ENCODE data around the gene RUNX2.

The RUNX2 gene

GRCh38 chr6:45654673-45655072 is 326.5 kb downstream of the RUNX2 start:
- ATAC-seq = no peak

GRCh38 chr6:45655745-45656476 is 327.8 kb downstream of the RUNX2 start:
- no peak for TF ChIP-seq CREB5 (CRISPR knock-in tag; IDR thresholded peaks at IDR 0.05; ENCODE audit: low read depth)
- no peak for TF ChIP-seq CSDC2 (CRISPR knock-in tag; IDR thresholded peaks at IDR 0.05)
- TF ChIP-seq BACH2 (CRISPR knock-in tag; IDR thresholded peaks at IDR 0.05; ENCODE audit: borderline replicate concordance) = no peak
- TF ChIP-seq PATZ1 (CRISPR knock-in tag; IDR thresholded peaks at IDR 0.05; ENCODE audit: borderline replicate concordance) = no peak
- no peak for TF ChIP-seq RARB (CRISPR knock-in tag; IDR thresholded peaks at IDR 0.05)
- no peak for TF ChIP-seq CSRNP3 (CRISPR knock-in tag; IDR thresholded peaks at IDR 0.05)
- no peak for TF ChIP-seq ZNF565 (CRISPR knock-in tag; conservative IDR thresholded peaks at IDR 0.05; ENCODE audit: low read depth)
- peak; percentile 92 for ATAC-seq

More at GRCh38 chr6:45654673-45655072, 326.5 kb downstream of the RUNX2 start:
- TF ChIP-seq ISL1 (CRISPR knock-in tag; IDR thresholded peaks at IDR 0.05) (no peak), CREB5 (CRISPR knock-in tag; IDR thresholded peaks at IDR 0.05; ENCODE audit: low read depth) (no peak), TCF4 (CRISPR knock-in tag; IDR thresholded peaks at IDR 0.05; ENCODE audit: borderline replicate concordance) (no peak), PPARA (CRISPR knock-in tag; IDR thresholded peaks at IDR 0.05; ENCODE audit: borderline replicate concordance) (no peak), ZFP30 (CRISPR knock-in tag; IDR thresholded peaks at IDR 0.05) (no peak), PATZ1 (CRISPR knock-in tag; IDR thresholded peaks at IDR 0.05; ENCODE audit: borderline replicate concordance) (no peak), TOX (CRISPR knock-in tag; IDR thresholded peaks at IDR 0.05; ENCODE audit: borderline replicate concordance) (no peak), GLIS3 (CRISPR knock-in tag; IDR thresholded peaks at IDR 0.05) (no peak), ZNF70 (CRISPR knock-in tag; IDR thresholded peaks at IDR 0.05) (no peak)

- no peak for ATAC-seq
- no peak for TF ChIP-seq ZFP30 (CRISPR knock-in tag; IDR thresholded peaks at IDR 0.05)
- TF ChIP-seq TCF4 (CRISPR knock-in tag; IDR thresholded peaks at IDR 0.05; ENCODE audit: borderline replicate concordance) = no peak
- no peak for TF ChIP-seq ZC3H10 (CRISPR knock-in tag; IDR thresholded peaks at IDR 0.05)
- TF ChIP-seq SNAI2 (CRISPR knock-in tag; IDR thresholded peaks at IDR 0.05) = no peak
- TF ChIP-seq TOX (CRISPR knock-in tag; IDR thresholded peaks at IDR 0.05; ENCODE audit: borderline replicate concordance) = no peak
- TF ChIP-seq ZNF8 (CRISPR knock-in tag; IDR thresholded peaks at IDR 0.05) = no peak
- TF ChIP-seq ZNF70 (CRISPR knock-in tag; IDR thresholded peaks at IDR 0.05) = no peak
- TF ChIP-seq GLIS3 (CRISPR knock-in tag; IDR thresholded peaks at IDR 0.05) = no peak
- no peak for TF ChIP-seq ESRRG (CRISPR knock-in tag; IDR thresholded peaks at IDR 0.05)
- no peak for TF ChIP-seq RARB (CRISPR knock-in tag; IDR thresholded peaks at IDR 0.05)
- TF ChIP-seq ZNF565 (CRISPR knock-in tag; conservative IDR thresholded peaks at IDR 0.05; ENCODE audit: low read depth) = no peak
- TF ChIP-seq CREB5 (CRISPR knock-in tag; IDR thresholded peaks at IDR 0.05; ENCODE audit: low read depth) = no peak
- no peak for TF ChIP-seq PPARA (CRISPR knock-in tag; IDR thresholded peaks at IDR 0.05; ENCODE audit: borderline replicate concordance)
- no peak for TF ChIP-seq OSR1 (CRISPR knock-in tag; IDR thresholded peaks at IDR 0.05)
- TF ChIP-seq PATZ1 (CRISPR knock-in tag; IDR thresholded peaks at IDR 0.05; ENCODE audit: borderline replicate concordance) = no peak
Observed at GRCh38 chr6:45657226-45657625, 329.1 kb downstream of the RUNX2 start.
